ENCODE measurements around the gene DERL3.

DERL3 gene

GRCh38 chr22:23791738-23792645 lies 46.8 kb downstream of the DERL3 start:
- Histone ChIP-seq H3K27ac (ENCODE audit: low read length) (no peak overlapping the region), H3K4me3 (ENCODE audit: low read length) (no peak overlapping the region), H3K9ac (ENCODE audit: low read depth, low read length) (no peak overlapping the region), H3K4me1 (ENCODE audit: insufficient read depth, low read length) (peaks cover 12% of the 10 kb centered on the region), H3K27me3 (ENCODE audit: insufficient read depth, low read length) (no peaks in the 10 kb centered on the region), H3K9me3 (ENCODE audit: insufficient read depth, low read depth, low read length) (no peaks in the 10 kb centered on the region), H3K36me3 (ENCODE audit: insufficient read depth, low read depth, low read length) (peaks cover 67% of the 10 kb centered on the region)

- H3K4me1 ChIP-seq (ENCODE audit: insufficient read depth, low read length): peaks cover 12% of the 10 kb centered on the region
- H3K27ac ChIP-seq (ENCODE audit: low read length): no peak overlapping the region
- no peaks in the 10 kb centered on the region for H3K27me3 ChIP-seq (ENCODE audit: insufficient read depth, low read length)
- H3K4me3 ChIP-seq (ENCODE audit: low read length): no peak overlapping the region
- H3K36me3 ChIP-seq (ENCODE audit: insufficient read depth, low read depth, low read length): peaks cover 59% of the 10 kb centered on the region
- no peaks in the 10 kb centered on the region for H3K9me3 ChIP-seq (ENCODE audit: insufficient read depth, low read depth, low read length)
- 0 out of 2 replicates have a peak overlapping the region, but pooled peaks have one; percentile 12 for H3K9ac ChIP-seq (ENCODE audit: low read depth, low read length)
Measured at GRCh38 chr22:23790819-23791737, 47.7 kb downstream of the DERL3 start.

- Histone ChIP-seq H3K27ac (ENCODE audit: low read length) (no peak overlapping the region), H3K9ac (ENCODE audit: low read depth, low read length) (no peak overlapping the region; the same call in 1 of the 2 replicates), H3K4me3 (ENCODE audit: low read length) (no peak overlapping the region), H3K27me3 (ENCODE audit: insufficient read depth, low read length) (no peaks in the 10 kb centered on the region), H3K4me1 (ENCODE audit: insufficient read depth, low read length) (peaks cover 12% of the 10 kb centered on the region), H3K36me3 (ENCODE audit: insufficient read depth, low read depth, low read length) (peaks cover 46% of the 10 kb centered on the region), H3K9me3 (ENCODE audit: insufficient read depth, low read depth, low read length) (no peaks in the 10 kb centered on the region)
Measured at GRCh38 chr22:23789638-23790037, 49.2 kb downstream of the DERL3 start.

- H3K4me3 ChIP-seq (ENCODE audit: low read length): no peak overlapping the region
- H3K4me1 ChIP-seq (ENCODE audit: insufficient read depth, low read length): peaks cover 12% of the 10 kb centered on the region
- H3K27ac ChIP-seq (ENCODE audit: low read length): no peak overlapping the region
- no peak overlapping the region; the same call in 1 of the 2 replicates for H3K9ac ChIP-seq (ENCODE audit: low read depth, low read length)
- peaks cover 41% of the 10 kb centered on the region for H3K36me3 ChIP-seq (ENCODE audit: insufficient read depth, low read depth, low read length)
- no peaks in the 10 kb centered on the region for H3K9me3 ChIP-seq (ENCODE audit: insufficient read depth, low read depth, low read length)
- no peaks in the 10 kb centered on the region for H3K27me3 ChIP-seq (ENCODE audit: insufficient read depth, low read length)
Measured at GRCh38 chr22:23789121-23789520, 49.7 kb downstream of the DERL3 start.

- H3K4me1 ChIP-seq (ENCODE audit: insufficient read depth, low read length): peaks cover 12% of the 10 kb centered on the region
- H3K9me3 ChIP-seq (ENCODE audit: insufficient read depth, low read depth, low read length): no peaks in the 10 kb centered on the region
- H3K27ac ChIP-seq (ENCODE audit: low read length): peak overlapping the region; percentile 18
- peaks cover 30% of the 10 kb centered on the region for H3K36me3 ChIP-seq (ENCODE audit: insufficient read depth, low read depth, low read length)
- peak overlapping the region; percentile 92 for H3K4me3 ChIP-seq (ENCODE audit: low read length)
- peak overlapping the region; percentile 97 for H3K9ac ChIP-seq (ENCODE audit: low read depth, low read length)
- H3K27me3 ChIP-seq (ENCODE audit: insufficient read depth, low read length): no peaks in the 10 kb centered on the region
Measured at GRCh38 chr22:23787910-23788309, 50.9 kb downstream of the DERL3 start.

- H3K27me3 ChIP-seq (ENCODE audit: insufficient read depth, low read length): no peaks in the 10 kb centered on the region
- peaks cover 12% of the 10 kb centered on the region for H3K4me1 ChIP-seq (ENCODE audit: insufficient read depth, low read length)
- H3K27ac ChIP-seq (ENCODE audit: low read length): peak overlapping the region; percentile 18
- H3K9me3 ChIP-seq (ENCODE audit: insufficient read depth, low read depth, low read length): no peaks in the 10 kb centered on the region
- peak overlapping the region; percentile 92 for H3K4me3 ChIP-seq (ENCODE audit: low read length)
- H3K36me3 ChIP-seq (ENCODE audit: insufficient read depth, low read depth, low read length): peaks cover 26% of the 10 kb centered on the region
- peak overlapping the region; percentile 97 for H3K9ac ChIP-seq (ENCODE audit: low read depth, low read length)
Measured at GRCh38 chr22:23787600-23787896, 51.3 kb downstream of the DERL3 start.

- peak within 1 kb of the TSS; percentile 92 for H3K4me3 ChIP-seq (ENCODE audit: low read length)
- H3K27ac ChIP-seq (ENCODE audit: low read length): peak within 1 kb of the TSS; percentile 63
- H3K4me1 ChIP-seq (ENCODE audit: insufficient read depth, low read length): peaks cover 12% of the 10 kb centered on the region
- peak within 1 kb of the TSS; percentile 97 for H3K9ac ChIP-seq (ENCODE audit: low read depth, low read length)
- no peaks in the 10 kb centered on the region for H3K9me3 ChIP-seq (ENCODE audit: insufficient read depth, low read depth, low read length)
- H3K27me3 ChIP-seq (ENCODE audit: insufficient read depth, low read length): no peaks in the 10 kb centered on the region
- H3K36me3 ChIP-seq (ENCODE audit: insufficient read depth, low read depth, low read length): peaks cover 20% of the 10 kb centered on the region
Measured at GRCh38 chr22:23786752-23787599, 51.8 kb downstream of the DERL3 start, which contains the start of gene SMARCB1. Gene SMARCB1, plus strand, starts transcription at chr22:23786966. Its CDS starts 204 bp downstream, at chr22:23787170.

GRCh38 chr22:23786261-23786710 lies 52.5 kb downstream of the DERL3 start:
- Histone ChIP-seq H3K27me3 (ENCODE audit: insufficient read depth, low read length) (no peaks in the 10 kb centered on the region), H3K4me3 (ENCODE audit: low read length) (peak overlapping the region; percentile 92), H3K9me3 (ENCODE audit: insufficient read depth, low read depth, low read length) (no peaks in the 10 kb centered on the region), H3K27ac (ENCODE audit: low read length) (peak overlapping the region; percentile 50), H3K4me1 (ENCODE audit: insufficient read depth, low read length) (peaks cover 12% of the 10 kb centered on the region), H3K36me3 (ENCODE audit: insufficient read depth, low read depth, low read length) (peaks cover 14% of the 10 kb centered on the region), H3K9ac (ENCODE audit: low read depth, low read length) (peak overlapping the region; percentile 97; the same call in 1 of the 2 replicates)
